Right kidney (tissue), 1 donor: ENCODE data around the gene NT5M.
"Not testable (repeated sequence)": the region's sequence is repeated elsewhere in the genome, so short reads cannot be mapped to it uniquely, and the experiment has no call there.

Experiments
- DNase-seq: peaks from one replicate; pipeline ENCODE4 v3.0.0-alpha.2; 2016

The NT5M gene

GRCh38 chr17:17376362-17376761 is 73.2 kb downstream of the NT5M start:
- DNase-seq, result no peak

- no peak for DNase-seq
Measured at GRCh38 chr17:17377071-17377967, 74.1 kb downstream of the NT5M start.

- no peak for DNase-seq
Measured at GRCh38 chr17:17379197-17379991, 76.2 kb downstream of the NT5M start.

- no peak for DNase-seq
Measured at GRCh38 chr17:17380145-17380925, 77.2 kb downstream of the NT5M start.

GRCh38 chr17:17381446-17382064 is 78.4 kb downstream of the NT5M start:
- no peak for DNase-seq

GRCh38 chr17:17382065-17382459 is 78.9 kb downstream of the NT5M start:
- no peak for DNase-seq

GRCh38 chr17:17382971-17383370 is 79.8 kb downstream of the NT5M start:
- DNase-seq, result no peak

- DNase-seq, result not testable (repeated sequence)
Measured at GRCh38 chr17:17383431-17384290, 80.5 kb downstream of the NT5M start.

- DNase-seq, result no peak
Measured at GRCh38 chr17:17384291-17384615, 81.1 kb downstream of the NT5M start.

- DNase-seq, result no peak
Measured at GRCh38 chr17:17384961-17385360, 81.8 kb downstream of the NT5M start.

- DNase-seq, result peak; percentile 35
Measured at GRCh38 chr17:17385491-17385890, 82.3 kb downstream of the NT5M start.

- no peak for DNase-seq
Measured at GRCh38 chr17:17386094-17386800, 83.1 kb downstream of the NT5M start.

- no peak for DNase-seq
Measured at GRCh38 chr17:17387017-17387497, 83.9 kb downstream of the NT5M start.

- peak; percentile 17 for DNase-seq
Measured at GRCh38 chr17:17387498-17388362, 84.6 kb downstream of the NT5M start.

GRCh38 chr17:17388657-17389496 is 85.7 kb downstream of the NT5M start:
- no peak for DNase-seq

GRCh38 chr17:17391668-17392370 is 88.6 kb downstream of the NT5M start:
- no peak for DNase-seq

GRCh38 chr17:17393976-17394375 is 90.8 kb downstream of the NT5M start:
- DNase-seq, result no peak

- DNase-seq, result no peak
Measured at GRCh38 chr17:17394494-17394893, 91.3 kb downstream of the NT5M start.
